AG10803 (cell line): ENCODE results near the gene CACNB2.
A peak's percentile ranks its signal among the peaks of the same experiment; 100 is the strongest.

Source experiments
- DNase-seq: peaks from one replicate; pipeline ENCODE4 v3.0.0; 2010; ENCODE audit warnings: low read depth
- H3K4me3 ChIP-seq: 2 replicates; pipeline ENCODE4 v1.5.1; 2011; ENCODE audit warnings: mild to moderate bottlenecking, low read length, control low read depth
- CTCF ChIP-seq: conservative IDR thresholded peaks from 2 replicates; pipeline ENCODE4 v1.5.1; 2011; ENCODE audit warnings: mild to moderate bottlenecking, low read length, control low read depth, inconsistent platforms

Gene CACNB2

GRCh38 chr10:18303851-18304801 is 163.9 kb downstream of the CACNB2 start:
- no peak for DNase-seq
- TF ChIP-seq CTCF, result no peak
- no peak overlapping the region for H3K4me3 ChIP-seq

GRCh38 chr10:18306031-18306430 is 165.8 kb downstream of the CACNB2 start:
- no peak for TF ChIP-seq CTCF
- no peak for DNase-seq
- H3K4me3 ChIP-seq, result no peak overlapping the region

GRCh38 chr10:18308600-18308999 is 168.4 kb downstream of the CACNB2 start:
- DNase-seq, result no peak

DNA sequence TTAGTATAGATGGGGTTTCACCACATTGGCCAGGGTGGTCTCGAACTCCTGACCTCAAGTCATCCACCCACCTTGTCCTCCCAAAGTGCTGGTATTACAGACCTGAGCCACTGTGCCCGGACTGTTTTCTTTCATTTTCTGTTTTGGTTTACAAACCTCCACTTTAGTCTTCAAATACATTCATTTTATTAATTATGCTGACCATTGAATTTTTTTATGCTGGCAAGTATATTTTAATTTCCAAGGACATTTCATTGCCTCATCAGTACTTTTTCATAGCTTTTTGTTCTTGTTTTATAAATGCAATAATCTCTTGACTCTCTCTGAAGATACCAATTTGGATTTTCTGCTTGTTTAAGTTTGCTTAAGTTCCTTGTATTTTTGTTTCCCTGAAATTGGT is 170.5 kb downstream of the CACNB2 start:
- no peak for TF ChIP-seq CTCF
- no peak for DNase-seq

More at GRCh38 chr10:18308600-18308999, 168.4 kb downstream of the CACNB2 start:
- H3K4me3 ChIP-seq, result no peak overlapping the region
- TF ChIP-seq CTCF, result no peak

DNA sequence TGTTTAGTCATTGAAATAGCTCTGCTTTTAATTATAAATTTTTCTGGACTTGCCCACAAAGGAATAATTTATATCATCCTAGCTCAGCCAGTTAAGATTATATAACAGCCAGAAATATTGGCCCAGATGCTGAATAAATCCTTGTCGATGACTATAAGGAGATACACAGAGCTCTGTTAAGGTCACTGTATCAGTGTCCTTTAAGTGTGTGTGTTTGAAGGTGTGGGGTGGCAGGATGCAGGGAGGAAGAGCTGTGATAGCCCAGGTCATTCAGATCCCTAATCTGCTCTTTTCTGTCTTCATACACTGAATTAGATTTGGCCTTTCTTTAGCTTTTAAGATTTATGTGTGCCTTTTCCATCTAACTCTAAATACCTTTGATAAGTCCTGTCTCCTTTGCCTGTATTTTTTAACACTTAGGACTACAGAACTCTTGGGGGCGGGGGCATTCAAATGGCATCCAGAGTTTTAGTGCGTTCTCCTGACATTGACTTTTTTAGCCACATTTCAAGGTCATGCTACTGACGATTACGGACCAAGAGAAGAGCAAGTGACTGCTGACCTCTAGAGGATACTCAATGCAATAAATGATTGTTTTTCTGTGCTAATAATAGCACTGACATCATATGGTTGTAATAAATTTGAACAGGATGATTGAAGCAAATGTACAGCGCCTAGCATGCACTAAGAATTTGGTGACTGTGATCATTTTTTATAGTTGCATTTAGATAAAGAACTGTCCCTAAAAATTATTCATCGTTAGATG is 172.3 kb downstream of the CACNB2 start:
- peak; percentile 38 for DNase-seq
- H3K4me3 ChIP-seq, result no peak overlapping the region
- peak; percentile 61 for TF ChIP-seq CTCF

More for the DNA sequence above, 170.5 kb downstream of the CACNB2 start:
- H3K4me3 ChIP-seq, result no peak overlapping the region

DNA sequence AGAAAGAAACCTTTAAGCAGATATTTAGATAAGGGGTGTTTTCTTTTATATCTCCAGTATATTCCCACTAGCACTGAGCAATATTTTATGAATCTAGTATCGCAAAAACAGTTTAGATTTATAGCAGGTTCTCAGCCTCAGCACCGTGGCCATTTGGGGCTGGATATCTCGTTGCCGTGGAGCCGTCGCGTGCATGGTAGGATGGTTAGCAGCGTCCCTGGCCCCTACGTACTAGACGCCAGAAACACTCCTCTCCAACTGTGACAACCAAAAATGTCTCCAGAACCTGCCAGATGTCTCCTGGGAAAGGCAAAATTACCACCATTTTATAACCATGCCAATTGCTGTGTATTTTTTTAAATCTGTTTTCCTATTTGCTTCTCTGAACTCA is 172.9 kb downstream of the CACNB2 start:
- DNase-seq, result no peak
- no peak overlapping the region for H3K4me3 ChIP-seq
- TF ChIP-seq CTCF, result no peak
